ENCODE measurements around the gene ELP2.

ELP2 gene

GRCh38 chr18:36215577-36215976 lies 85.9 kb downstream of the ELP2 start:
- in situ Hi-C loops (cut with MboI; ENCODE audit: low sequenced_read_pairs): no loop called here

GRCh38 chr18:36217348-36217747 lies 87.6 kb downstream of the ELP2 start:
- in situ Hi-C loops (cut with MboI; ENCODE audit: low sequenced_read_pairs): no loop called here

- in situ Hi-C loops (cut with MboI; ENCODE audit: low sequenced_read_pairs): no loop called here
These were observed 99.5 kb downstream of the ELP2 start for GRCh38 chr18:36229188-36229587.

Data from HL-60/S4 treated with retinoic acid at 250 ng/mL for 4 days and 3 days (cell line).